ENCODE results near the gene CISH. TPM values are rescaled to one million over a fixed set of nuclear protein-coding genes. Genes with fewer than 3 reads are reported as not detected.

The CISH gene
- total RNA-seq, 4 donors from 2014 or later = 3.3 to 50.5 (median 20.3) TPM

- H3K27ac ChIP-seq = no peak overlapping the region
- DNase-seq (no peak), ATAC-seq (no peak)
- TF ChIP-seq, protein P1, sequence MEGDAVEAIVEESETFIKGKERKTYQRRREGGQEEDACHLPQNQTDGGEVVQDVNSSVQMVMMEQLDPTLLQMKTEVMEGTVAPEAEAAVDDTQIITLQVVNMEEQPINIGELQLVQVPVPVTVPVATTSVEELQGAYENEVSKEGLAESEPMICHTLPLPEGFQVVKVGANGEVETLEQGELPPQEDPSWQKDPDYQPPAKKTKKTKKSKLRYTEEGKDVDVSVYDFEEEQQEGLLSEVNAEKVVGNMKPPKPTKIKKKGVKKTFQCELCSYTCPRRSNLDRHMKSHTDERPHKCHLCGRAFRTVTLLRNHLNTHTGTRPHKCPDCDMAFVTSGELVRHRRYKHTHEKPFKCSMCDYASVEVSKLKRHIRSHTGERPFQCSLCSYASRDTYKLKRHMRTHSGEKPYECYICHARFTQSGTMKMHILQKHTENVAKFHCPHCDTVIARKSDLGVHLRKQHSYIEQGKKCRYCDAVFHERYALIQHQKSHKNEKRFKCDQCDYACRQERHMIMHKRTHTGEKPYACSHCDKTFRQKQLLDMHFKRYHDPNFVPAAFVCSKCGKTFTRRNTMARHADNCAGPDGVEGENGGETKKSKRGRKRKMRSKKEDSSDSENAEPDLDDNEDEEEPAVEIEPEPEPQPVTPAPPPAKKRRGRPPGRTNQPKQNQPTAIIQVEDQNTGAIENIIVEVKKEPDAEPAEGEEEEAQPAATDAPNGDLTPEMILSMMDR (IDR thresholded peaks at IDR 0.05 in 4 of 5, conservative IDR thresholded peaks at IDR 0.05 in 1 of 5) = no peak
- no peak for TF ChIP-seq POLR2A (IDR thresholded peaks at IDR 0.05)
- H3K9me3 ChIP-seq = no peaks in the 10 kb centered on the region
- no peak overlapping the region for H3K4me3 ChIP-seq
- peaks cover 16 to 32% of the 10 kb centered on the region in 2 donors for H3K4me1 ChIP-seq
- intact Hi-C loops (cut with DNase I; ENCODE audit: low total_unique reads) (no loop called here), in situ Hi-C loops (cut with MboI; ENCODE audit: low sequenced_read_pairs in 4 of 4) (no loop called here)
- peaks cover 0 to 93% of the 10 kb centered on the region in 2 donors for H3K36me3 ChIP-seq
- no peaks in the 10 kb centered on the region for H3K27me3 ChIP-seq
These were observed 33.0 kb upstream of the CISH start for GRCh38 chr3:50644561-50644960.

DNA sequence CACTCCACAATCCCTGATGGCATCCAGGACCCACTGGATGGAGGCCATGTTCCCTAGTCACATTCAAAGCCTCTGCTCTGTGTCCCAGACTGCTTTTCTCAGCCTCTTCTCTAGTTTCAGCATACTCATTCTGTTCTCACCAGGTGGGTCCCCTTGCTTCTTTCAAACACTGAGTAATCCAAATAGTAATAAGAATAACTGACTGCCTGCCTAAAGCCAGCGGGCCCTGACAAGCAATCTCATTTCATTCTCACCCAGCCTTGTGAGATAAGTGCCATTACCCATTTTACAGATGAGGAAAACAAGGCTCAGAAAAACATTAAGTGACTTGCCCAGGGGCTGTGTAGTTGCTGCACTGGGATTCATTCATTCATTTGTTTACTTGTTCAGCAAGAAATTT, 30.8 kb upstream of the CISH start:
- H3K27me3 ChIP-seq = no peaks in the 10 kb centered on the region
- DNase-seq (no peak), ATAC-seq (no peak)
- H3K9me3 ChIP-seq = no peaks in the 10 kb centered on the region
- in situ Hi-C loops (cut with MboI; ENCODE audit: low sequenced_read_pairs in 4 of 4) = no loop called here
- no peak for TF ChIP-seq POLR2A (IDR thresholded peaks at IDR 0.05)
- TF ChIP-seq, protein P1 (IDR thresholded peaks at IDR 0.05 in 4 of 5, conservative IDR thresholded peaks at IDR 0.05 in 1 of 5) = no peak
- peaks cover 0 to 77% of the 10 kb centered on the region in 2 donors for H3K36me3 ChIP-seq
- H3K4me1 ChIP-seq = peaks cover 15 to 33% of the 10 kb centered on the region in 2 donors
- no peak overlapping the region for H3K4me3 ChIP-seq
- H3K27ac ChIP-seq = no peak overlapping the region
- intact Hi-C loops (cut with DNase I; ENCODE audit: low total_unique reads) = no loop called here

DNA sequence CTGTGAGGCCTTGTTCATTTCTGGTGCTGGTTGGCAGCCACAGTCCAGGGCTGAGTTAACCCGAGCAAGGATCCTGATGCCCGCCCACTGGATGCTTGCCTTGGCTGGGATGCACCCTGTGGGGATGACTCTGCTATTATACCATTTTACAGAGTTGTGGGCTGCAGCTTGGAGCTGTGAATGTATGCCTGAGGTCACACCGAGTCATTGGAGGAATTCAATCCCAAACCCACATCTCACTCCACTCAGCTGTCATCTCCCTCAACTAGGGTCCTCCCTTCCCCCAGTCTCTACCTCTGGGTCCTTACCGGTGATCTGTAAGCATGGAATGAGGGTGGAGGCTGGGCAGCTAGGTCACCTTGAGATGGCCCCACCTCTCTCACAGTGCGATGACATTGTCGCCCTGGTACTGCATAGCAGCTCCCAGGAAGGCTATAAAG, 27.5 kb upstream of the CISH start:
- Histone ChIP-seq H3K4me1 (peaks cover 29 to 48% of the 10 kb centered on the region in 2 donors), H3K27ac (peak overlapping the region; percentile 40 to 68 (median 52)), H3K36me3 (peaks cover 0 to 44% of the 10 kb centered on the region in 2 donors), H3K4me3 (no peak overlapping the region), H3K9me3 (no peaks in the 10 kb centered on the region), H3K27me3 (no peaks in the 10 kb centered on the region)
- peak; percentile 10 to 60 for ATAC-seq
- no peak for DNase-seq
- intact Hi-C loops (cut with DNase I; ENCODE audit: low total_unique reads) (no loop called here), in situ Hi-C loops (cut with MboI; ENCODE audit: low sequenced_read_pairs in 4 of 4) (no loop called here)
- no peak for TF ChIP-seq POLR2A (IDR thresholded peaks at IDR 0.05)
- TF ChIP-seq, protein P1 (IDR thresholded peaks at IDR 0.05 in 4 of 5, conservative IDR thresholded peaks at IDR 0.05 in 1 of 5) = no peak

- in situ Hi-C loops (cut with MboI; ENCODE audit: low sequenced_read_pairs in 4 of 4) = no loop called here
- no peak for DNase-seq
- no peak for ATAC-seq
These were observed 26.4 kb upstream of the CISH start for GRCh38 chr3:50637945-50638344.

More at GRCh38 chr3:50637945-50638344, 26.4 kb upstream of the CISH start:
- H3K9me3 ChIP-seq = no peaks in the 10 kb centered on the region
- H3K4me3 ChIP-seq = no peak overlapping the region
- TF ChIP-seq, protein P1 (IDR thresholded peaks at IDR 0.05 in 4 of 5, conservative IDR thresholded peaks at IDR 0.05 in 1 of 5) = no peak
- TF ChIP-seq POLR2A (IDR thresholded peaks at IDR 0.05) = no peak
- H3K4me1 ChIP-seq = peaks cover 29 to 40% of the 10 kb centered on the region in 2 donors
- intact Hi-C loops (cut with DNase I; ENCODE audit: low total_unique reads) = no loop called here
- H3K27me3 ChIP-seq = no peaks in the 10 kb centered on the region
- peak overlapping the region; percentile 40 to 68 (median 52) for H3K27ac ChIP-seq
- H3K36me3 ChIP-seq = peaks cover 0 to 33% of the 10 kb centered on the region in 2 donors
